Ascending aorta (tissue), 2 donors: ENCODE measurements around the gene ARHGAP26. TPM values are rescaled to one million over a fixed set of nuclear protein-coding genes. Genes with fewer than 3 reads are reported as not detected.

Experiments used
- DNase-seq, 2 donors: peaks; one replicate each; pipeline ENCODE4 v3.0.0-alpha.2; 2019; ENCODE audit warnings: low spot score in 2 of 2
- H3K27ac ChIP-seq, 2 donors: fragments of 200-600 bp; sonication (generic); one replicate each; pipeline ENCODE4 v1.5.1; 2016 to 2017; ENCODE audit warnings: mild to moderate bottlenecking in 1 of 2
- H3K27me3 ChIP-seq: fragments of 200-600 bp; sonication (generic); one replicate; pipeline ENCODE4 v1.5.1; 2017
- H3K36me3 ChIP-seq, 2 donors: fragments of 200-600 bp; sonication (generic); one replicate each; pipeline ENCODE4 v1.5.1; 2016
- H3K4me1 ChIP-seq, 2 donors: fragments of 200-600 bp; sonication (generic); one replicate each; pipeline ENCODE4 v1.5.1; 2016 to 2017; ENCODE audit warnings: mild to moderate bottlenecking in 1 of 2
- H3K4me3 ChIP-seq, 2 donors: fragments of 200-600 bp; sonication (generic); one replicate each; pipeline ENCODE4 v1.5.1; 2016 to 2017; ENCODE audit warnings: mild to moderate bottlenecking in 1 of 2
- H3K9me3 ChIP-seq, 2 donors: fragments of 200-600 bp; sonication (generic); one replicate each; pipeline ENCODE4 v1.5.1; 2016
- CTCF ChIP-seq, 3 experiments: fragments of 200-600 bp in 2 of 3; fragments of 450-650 bp in 1 of 3; sonication (generic) in 2 of 3; IDR thresholded peaks; one replicate each; pipeline ENCODE4 v1.5.1; 2016 to 2019; ENCODE audit warnings: antibody characterized with exemption in 3 of 3, mild to moderate bottlenecking in 1 of 3, moderate library complexity in 1 of 3
- intact Hi-C: fragments of 100-400 bp; cut with DNase I; formaldehyde crosslinking; loops from one replicate; pipeline ENCODE4 v1.15.1; 2023
- total RNA-seq: library from RNA; depleted of rRNA; stranded (reverse); fragments of >200 nt; gene quantifications from one replicate; pipeline ENCODE4 v1.1.0, GENCODE V29; 2016

Gene ARHGAP26
- total RNA-seq, 1 donor from 2014 or later = 34.9 TPM

GRCh38 chr5:142772446-142773293 lies 2.5 kb downstream of the ARHGAP26 start:
- peaks cover 0 to 16% of the 10 kb centered on the region in 2 donors for H3K4me1 ChIP-seq
- H3K36me3 ChIP-seq = no peaks in the 10 kb centered on the region
- no peaks in the 10 kb centered on the region for H3K9me3 ChIP-seq
- H3K27ac ChIP-seq = no peak overlapping the region
- TF ChIP-seq CTCF (IDR thresholded peaks at IDR 0.05) = no peak
- no peaks in the 10 kb centered on the region for H3K27me3 ChIP-seq
- DNase-seq = no peak
- intact Hi-C loops = loop anchor here (5.0 kb wide), 1 partner anchor 45 kb away; no protein-coding TSS in a partner anchor
- H3K4me3 ChIP-seq = peak overlapping the region; percentile 69 to 86

GRCh38 chr5:142777099-142777498 lies 6.9 kb downstream of the ARHGAP26 start:
- H3K36me3 ChIP-seq = no peaks in the 10 kb centered on the region
- intact Hi-C loops = no loop called here
- H3K27me3 ChIP-seq = no peaks in the 10 kb centered on the region
- TF ChIP-seq CTCF (IDR thresholded peaks at IDR 0.05) = no peak
- no peaks in the 10 kb centered on the region for H3K9me3 ChIP-seq
- no peak overlapping the region for H3K4me3 ChIP-seq
- H3K27ac ChIP-seq = no peak overlapping the region
- no peak for DNase-seq
- H3K4me1 ChIP-seq = peaks cover 0 to 22% of the 10 kb centered on the region in 2 donors

- intact Hi-C loops = no loop called here
Observed at GRCh38 chr5:142777850-142778249, 7.7 kb downstream of the ARHGAP26 start.

GRCh38 chr5:142779163-142779840 lies 9.1 kb downstream of the ARHGAP26 start:
- peaks cover 0 to 28% of the 10 kb centered on the region in 2 donors for H3K4me1 ChIP-seq
- TF ChIP-seq CTCF (IDR thresholded peaks at IDR 0.05) = no peak
- no peak overlapping the region for H3K4me3 ChIP-seq
- DNase-seq = no peak
- H3K27ac ChIP-seq = no peak overlapping the region
- H3K27me3 ChIP-seq = no peaks in the 10 kb centered on the region
- intact Hi-C loops = no loop called here
- no peaks in the 10 kb centered on the region for H3K9me3 ChIP-seq
- no peaks in the 10 kb centered on the region for H3K36me3 ChIP-seq

More at GRCh38 chr5:142777850-142778249, 7.7 kb downstream of the ARHGAP26 start:
- Histone ChIP-seq H3K36me3 (no peaks in the 10 kb centered on the region), H3K27me3 (no peaks in the 10 kb centered on the region), H3K4me3 (no peak overlapping the region), H3K27ac (no peak overlapping the region), H3K9me3 (no peaks in the 10 kb centered on the region), H3K4me1 (peaks cover 0 to 18% of the 10 kb centered on the region in 2 donors)
- no peak for DNase-seq
- TF ChIP-seq CTCF (IDR thresholded peaks at IDR 0.05) = no peak

- peaks cover 0 to 29% of the 10 kb centered on the region in 2 donors for H3K4me1 ChIP-seq
- no peaks in the 10 kb centered on the region for H3K36me3 ChIP-seq
- intact Hi-C loops = no loop called here
- no peak overlapping the region for H3K4me3 ChIP-seq
- DNase-seq = no peak
- no peaks in the 10 kb centered on the region for H3K27me3 ChIP-seq
- no peak for TF ChIP-seq CTCF (IDR thresholded peaks at IDR 0.05)
- H3K27ac ChIP-seq = no peak overlapping the region
- H3K9me3 ChIP-seq = no peaks in the 10 kb centered on the region
Observed at GRCh38 chr5:142780871-142781270, 10.7 kb downstream of the ARHGAP26 start.
